Esophagus squamous epithelium (tissue), 4 donors: ENCODE measurements around the gene TMA7.

Experiments
- POLR2A ChIP-seq, 4 donors: fragments of 450-650 bp; IDR thresholded peaks; one replicate each; pipeline ENCODE4 v1.6.1; 2017; ENCODE audit warnings: antibody characterized with exemption in 4 of 4, mild to moderate bottlenecking in 4 of 4, moderate library complexity in 3 of 4
- TF ChIP-seq, protein P1 (sequence below), 6 experiments: fragments of 450-650 bp in 4 of 6; fragments of 200-600 bp in 2 of 6; sonication (generic) in 2 of 6; IDR thresholded peaks; one replicate each; pipeline ENCODE4 v1.5.1; 2016 to 2019; ENCODE audit warnings: antibody characterized with exemption in 6 of 6, mild to moderate bottlenecking in 4 of 6, moderate library complexity in 4 of 6

GRCh38 chr3:48397767-48398681 lies 42.0 kb upstream of the TMA7 start:
- TF ChIP-seq, protein P1, sequence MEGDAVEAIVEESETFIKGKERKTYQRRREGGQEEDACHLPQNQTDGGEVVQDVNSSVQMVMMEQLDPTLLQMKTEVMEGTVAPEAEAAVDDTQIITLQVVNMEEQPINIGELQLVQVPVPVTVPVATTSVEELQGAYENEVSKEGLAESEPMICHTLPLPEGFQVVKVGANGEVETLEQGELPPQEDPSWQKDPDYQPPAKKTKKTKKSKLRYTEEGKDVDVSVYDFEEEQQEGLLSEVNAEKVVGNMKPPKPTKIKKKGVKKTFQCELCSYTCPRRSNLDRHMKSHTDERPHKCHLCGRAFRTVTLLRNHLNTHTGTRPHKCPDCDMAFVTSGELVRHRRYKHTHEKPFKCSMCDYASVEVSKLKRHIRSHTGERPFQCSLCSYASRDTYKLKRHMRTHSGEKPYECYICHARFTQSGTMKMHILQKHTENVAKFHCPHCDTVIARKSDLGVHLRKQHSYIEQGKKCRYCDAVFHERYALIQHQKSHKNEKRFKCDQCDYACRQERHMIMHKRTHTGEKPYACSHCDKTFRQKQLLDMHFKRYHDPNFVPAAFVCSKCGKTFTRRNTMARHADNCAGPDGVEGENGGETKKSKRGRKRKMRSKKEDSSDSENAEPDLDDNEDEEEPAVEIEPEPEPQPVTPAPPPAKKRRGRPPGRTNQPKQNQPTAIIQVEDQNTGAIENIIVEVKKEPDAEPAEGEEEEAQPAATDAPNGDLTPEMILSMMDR (IDR thresholded peaks at IDR 0.05), result no peak
- TF ChIP-seq POLR2A (IDR thresholded peaks at IDR 0.05), result no peak
